Measurements from ENCODE around the gene ELP5. TPM values are rescaled to one million over a fixed set of nuclear protein-coding genes. Genes with fewer than 3 reads are reported as not detected.
A peak's percentile ranks its signal among the peaks of the same experiment; 100 is the strongest.

Gene ELP5
- total RNA-seq, 1 donor = 21.7 TPM

DNA sequence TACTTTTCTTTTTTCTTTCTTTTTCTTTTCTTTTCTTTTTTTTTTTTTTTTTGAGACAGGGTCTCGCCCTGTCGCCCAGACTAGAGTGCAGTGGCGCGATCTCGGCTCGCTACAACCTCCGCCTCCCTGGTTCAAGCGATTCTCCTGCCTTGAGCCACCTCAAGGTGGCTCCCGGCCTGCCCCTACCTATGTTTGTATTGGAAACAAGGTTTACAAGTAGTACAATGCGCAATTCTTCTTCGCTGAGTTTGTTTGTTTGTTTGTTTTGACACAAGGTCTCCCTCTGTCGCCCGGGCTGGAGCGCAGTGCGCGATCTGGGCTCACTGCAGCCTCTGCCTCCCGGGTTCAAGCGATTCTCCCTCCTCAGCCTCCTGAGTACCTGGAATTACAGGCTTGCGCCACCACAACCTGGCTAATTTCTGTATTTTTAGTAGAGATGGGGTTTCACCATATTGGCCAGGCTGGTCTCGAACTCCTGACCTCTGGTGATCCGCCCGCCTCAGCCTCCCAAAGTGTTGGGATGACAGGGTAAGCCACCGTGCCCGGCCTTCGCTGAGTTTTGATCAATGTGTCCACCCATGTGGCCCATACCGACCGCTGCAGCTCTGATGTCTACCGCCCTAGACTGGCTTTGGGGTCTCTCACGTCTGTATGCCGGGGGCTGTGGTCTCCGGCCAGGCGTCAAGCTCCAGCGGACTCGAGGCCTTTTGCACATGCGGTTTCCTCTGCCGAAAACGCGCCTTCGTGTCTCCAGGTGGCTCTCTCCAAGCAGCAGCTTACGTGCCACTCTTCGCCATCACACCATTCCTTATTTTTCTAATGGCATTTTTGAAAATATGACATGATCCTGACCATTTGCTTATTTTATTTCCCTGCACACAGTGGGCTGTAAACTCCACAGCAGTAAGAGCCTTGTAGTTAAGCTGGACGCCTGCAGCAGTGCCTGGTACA, 43.5 kb downstream of the ELP5 start:
- Histone ChIP-seq H3K4me3 (ENCODE audit: insufficient read depth, low read length) (no peak overlapping the region), H3K4me2 (ENCODE audit: insufficient read depth, low read length) (peak overlapping the region; percentile 64)

DNA sequence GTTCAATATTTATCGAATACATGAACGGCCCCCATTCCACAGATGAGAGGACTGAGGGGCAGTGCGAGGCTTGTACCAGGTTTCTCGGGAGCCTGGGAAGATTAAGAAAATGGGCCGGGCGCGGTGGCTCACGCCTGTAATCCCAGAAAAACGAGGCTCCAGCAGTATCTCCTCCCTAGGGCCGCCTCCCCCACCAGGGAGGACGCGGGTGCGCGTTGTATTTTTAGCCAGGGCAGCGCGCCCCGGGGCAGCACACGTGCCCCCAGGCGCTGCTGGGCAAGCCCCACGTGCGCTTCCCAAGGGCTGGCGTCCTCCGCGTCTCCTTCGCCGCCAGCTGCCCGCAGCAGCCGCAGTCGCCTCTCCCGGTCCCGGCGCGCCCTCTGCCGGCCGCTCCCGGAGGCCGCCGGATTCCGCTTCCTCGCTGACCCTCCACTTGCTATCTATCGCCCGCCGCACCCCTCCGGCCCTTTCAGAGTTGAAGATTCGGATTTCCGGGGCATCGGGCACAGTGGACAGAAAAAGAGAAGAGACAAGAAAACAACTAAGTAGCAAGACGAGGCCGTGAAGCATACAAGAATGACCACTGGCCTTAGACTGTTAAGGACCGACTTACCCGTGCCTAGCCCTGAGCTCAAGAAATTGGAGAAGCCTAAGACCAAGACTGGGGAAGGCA, 44.3 kb downstream of the ELP5 start:
- Histone ChIP-seq H3K4me3 (ENCODE audit: insufficient read depth, low read length) (peak overlapping the region; percentile 42), H4K20me1 (ENCODE audit: insufficient read depth, low read length) (peaks cover 3% of the 10 kb centered on the region), H3K27me3 (ENCODE audit: insufficient read depth, low read length) (peaks cover 34% of the 10 kb centered on the region), H3K36me3 (ENCODE audit: insufficient read depth, low read length) (no peaks in the 10 kb centered on the region), H3K4me1 (ENCODE audit: insufficient read depth, low read length) (peaks cover 3% of the 10 kb centered on the region), H3K27ac (ENCODE audit: low read depth, low read length) (no peak overlapping the region), H3K79me2 (ENCODE audit: insufficient read depth, low read length) (no peaks in the 10 kb centered on the region), H2AFZ (ENCODE audit: low read length) (peak overlapping the region; percentile 75), H3K9me3 (ENCODE audit: low read depth, low read length) (no peaks in the 10 kb centered on the region), H3K4me2 (ENCODE audit: insufficient read depth, low read length) (peak overlapping the region; percentile 53)
- TF ChIP-seq, protein P1, sequence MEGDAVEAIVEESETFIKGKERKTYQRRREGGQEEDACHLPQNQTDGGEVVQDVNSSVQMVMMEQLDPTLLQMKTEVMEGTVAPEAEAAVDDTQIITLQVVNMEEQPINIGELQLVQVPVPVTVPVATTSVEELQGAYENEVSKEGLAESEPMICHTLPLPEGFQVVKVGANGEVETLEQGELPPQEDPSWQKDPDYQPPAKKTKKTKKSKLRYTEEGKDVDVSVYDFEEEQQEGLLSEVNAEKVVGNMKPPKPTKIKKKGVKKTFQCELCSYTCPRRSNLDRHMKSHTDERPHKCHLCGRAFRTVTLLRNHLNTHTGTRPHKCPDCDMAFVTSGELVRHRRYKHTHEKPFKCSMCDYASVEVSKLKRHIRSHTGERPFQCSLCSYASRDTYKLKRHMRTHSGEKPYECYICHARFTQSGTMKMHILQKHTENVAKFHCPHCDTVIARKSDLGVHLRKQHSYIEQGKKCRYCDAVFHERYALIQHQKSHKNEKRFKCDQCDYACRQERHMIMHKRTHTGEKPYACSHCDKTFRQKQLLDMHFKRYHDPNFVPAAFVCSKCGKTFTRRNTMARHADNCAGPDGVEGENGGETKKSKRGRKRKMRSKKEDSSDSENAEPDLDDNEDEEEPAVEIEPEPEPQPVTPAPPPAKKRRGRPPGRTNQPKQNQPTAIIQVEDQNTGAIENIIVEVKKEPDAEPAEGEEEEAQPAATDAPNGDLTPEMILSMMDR (IDR thresholded peaks at IDR 0.05; ENCODE audit: extremely low read depth, low read depth, low read length) = peak; percentile 74
- DNase-seq (ENCODE audit: insufficient read length, low spot score, missing footprints) = peak; percentile 100

More for the DNA sequence above, 43.5 kb downstream of the ELP5 start:
- DNase-seq (ENCODE audit: insufficient read length, low spot score, missing footprints) = peak; percentile 59
- Histone ChIP-seq H2AFZ (ENCODE audit: low read length) (no peak overlapping the region), H3K27ac (ENCODE audit: low read depth, low read length) (no peak overlapping the region), H3K27me3 (ENCODE audit: insufficient read depth, low read length) (peaks cover 42% of the 10 kb centered on the region), H3K79me2 (ENCODE audit: insufficient read depth, low read length) (no peaks in the 10 kb centered on the region), H3K9me3 (ENCODE audit: low read depth, low read length) (no peaks in the 10 kb centered on the region), H3K4me1 (ENCODE audit: insufficient read depth, low read length) (peaks cover 3% of the 10 kb centered on the region), H4K20me1 (ENCODE audit: insufficient read depth, low read length) (peaks cover 3% of the 10 kb centered on the region), H3K36me3 (ENCODE audit: insufficient read depth, low read length) (no peaks in the 10 kb centered on the region)
- TF ChIP-seq, protein P1 (IDR thresholded peaks at IDR 0.05; ENCODE audit: extremely low read depth, low read depth, low read length) = no peak

DNA sequence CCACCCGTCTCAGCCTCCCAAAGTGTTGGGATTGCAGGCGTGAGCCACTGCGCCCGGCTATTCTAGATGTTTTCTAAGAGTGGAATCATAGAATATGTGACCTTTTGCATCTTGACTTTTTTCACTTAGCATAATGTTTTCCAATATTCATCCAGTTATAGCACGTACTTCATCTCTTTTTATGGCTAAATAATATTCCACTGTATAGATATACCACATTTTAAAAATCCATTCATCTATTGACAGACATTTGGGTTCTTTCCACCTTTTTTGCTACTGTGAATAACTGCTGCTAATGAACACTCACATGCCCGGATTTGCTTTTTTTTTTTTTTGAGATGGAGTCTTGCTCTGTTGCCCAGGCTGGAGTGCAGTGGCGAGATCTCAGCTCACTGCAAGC, 52.2 kb downstream of the ELP5 start:
- DNase-seq (ENCODE audit: insufficient read length, low spot score, missing footprints) = no peak
- H3K27me3 ChIP-seq (ENCODE audit: insufficient read depth, low read length) = no peaks in the 10 kb centered on the region
- H3K4me2 ChIP-seq (ENCODE audit: insufficient read depth, low read length) = no peak overlapping the region
- H3K27ac ChIP-seq (ENCODE audit: low read depth, low read length) = no peak overlapping the region
- peaks cover 2% of the 10 kb centered on the region for H3K4me1 ChIP-seq (ENCODE audit: insufficient read depth, low read length)
- no peaks in the 10 kb centered on the region for H3K9me3 ChIP-seq (ENCODE audit: low read depth, low read length)
- H4K20me1 ChIP-seq (ENCODE audit: insufficient read depth, low read length) = peaks cover 9% of the 10 kb centered on the region
- H3K79me2 ChIP-seq (ENCODE audit: insufficient read depth, low read length) = peaks cover 17% of the 10 kb centered on the region
- TF ChIP-seq, protein P1 (IDR thresholded peaks at IDR 0.05; ENCODE audit: extremely low read depth, low read depth, low read length) = no peak
- no peak overlapping the region for H2AFZ ChIP-seq (ENCODE audit: low read length)
- H3K4me3 ChIP-seq (ENCODE audit: insufficient read depth, low read length) = no peak overlapping the region
- peaks cover under 1% of the 10 kb centered on the region for H3K36me3 ChIP-seq (ENCODE audit: insufficient read depth, low read length)

Measured in osteoblast (primary cell).